Activated T-cell treated with anti-CD3 and anti-CD28 coated beads for 24 hours (primary cell): ENCODE measurements around the gene FOXO1.

Source experiments
- DNase-seq: peaks from one replicate; pipeline ENCODE4 v3.0.0-alpha.2; 2020; ENCODE audit warnings: low read depth

Gene FOXO1

GRCh38 chr13:40572961-40573360 is 93.5 kb downstream of the FOXO1 start:
- no peak for DNase-seq

GRCh38 chr13:40571338-40571963 is 95.0 kb downstream of the FOXO1 start:
- no peak for DNase-seq

- DNase-seq, result no peak
Measured at GRCh38 chr13:40570930-40571329, 95.5 kb downstream of the FOXO1 start.

- DNase-seq, result no peak
Measured at GRCh38 chr13:40569024-40569350, 97.5 kb downstream of the FOXO1 start.

GRCh38 chr13:40568246-40569023 is 98.0 kb downstream of the FOXO1 start:
- no peak for DNase-seq

- no peak for DNase-seq
Measured at GRCh38 chr13:40566811-40567210, 99.6 kb downstream of the FOXO1 start.

- DNase-seq, result no peak
Measured at GRCh38 chr13:40565282-40566148, 100.9 kb downstream of the FOXO1 start.

GRCh38 chr13:40564342-40565001 is 102.0 kb downstream of the FOXO1 start:
- no peak for DNase-seq

- DNase-seq, result no peak
Measured at GRCh38 chr13:40563350-40564125, 102.9 kb downstream of the FOXO1 start.

GRCh38 chr13:40562975-40563349 is 103.5 kb downstream of the FOXO1 start:
- DNase-seq, result no peak

GRCh38 chr13:40559915-40560314 is 106.5 kb downstream of the FOXO1 start:
- DNase-seq, result no peak

GRCh38 chr13:40558656-40559055 is 107.8 kb downstream of the FOXO1 start:
- DNase-seq, result no peak

- DNase-seq, result no peak
Measured at GRCh38 chr13:40556453-40556852, 110.0 kb downstream of the FOXO1 start.

GRCh38 chr13:40553356-40553755 is 113.1 kb downstream of the FOXO1 start:
- no peak for DNase-seq

GRCh38 chr13:40552895-40553294 is 113.5 kb downstream of the FOXO1 start:
- no peak for DNase-seq

GRCh38 chr13:40550130-40550529 is 116.3 kb downstream of the FOXO1 start:
- no peak for DNase-seq

- DNase-seq, result no peak
Measured at GRCh38 chr13:40549500-40550094, 116.8 kb downstream of the FOXO1 start.

- DNase-seq, result no peak
Measured at GRCh38 chr13:40547591-40548315, 118.7 kb downstream of the FOXO1 start.

GRCh38 chr13:40546047-40546446 is 120.4 kb downstream of the FOXO1 start:
- no peak for DNase-seq

- DNase-seq, result no peak
Measured at GRCh38 chr13:40540328-40541044, 126.0 kb downstream of the FOXO1 start.
